ENCODE data around the gene C12orf60.

C12orf60 gene

DNA sequence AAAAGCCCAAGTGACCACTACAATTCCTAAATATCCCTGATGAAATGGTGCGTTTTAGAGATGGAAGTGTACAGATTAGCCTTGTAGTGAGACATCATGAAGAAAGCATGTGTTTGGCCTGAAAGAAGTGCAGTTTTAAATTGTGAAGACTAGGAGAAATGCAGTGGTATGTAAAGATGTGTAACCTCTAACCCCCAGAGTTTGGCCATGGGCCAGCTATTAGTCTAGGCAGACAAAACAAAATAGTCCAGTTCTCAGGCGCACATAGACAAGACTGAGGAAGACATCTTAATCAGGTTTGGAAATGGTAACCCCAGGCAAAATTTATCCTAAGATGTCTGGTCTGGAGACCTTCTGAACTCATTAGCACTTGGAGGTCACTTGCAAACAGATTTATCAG is 23.6 kb upstream of the C12orf60 start:
- no peaks in the 10 kb centered on the region for H3K9me3 ChIP-seq (ENCODE audit: control insufficient read depth, insufficient read depth, low read depth, low read length)
- CTCF ChIA-PET: no interaction called here
- POLR2A ChIA-PET: no interaction called here
- TF ChIP-seq ZNF530 (tag by site-specific recombination; IDR thresholded peaks at IDR 0.05; ENCODE audit: low read depth) (no peak), ZNF311 (tag by site-specific recombination; IDR thresholded peaks at IDR 0.05; ENCODE audit: borderline replicate concordance) (no peak), ZSCAN18 (tag by site-specific recombination; IDR thresholded peaks at IDR 0.05) (no peak), SP3 (tag by site-specific recombination; IDR thresholded peaks at IDR 0.05) (no peak), ZNF114 (tag by site-specific recombination; IDR thresholded peaks at IDR 0.05) (no peak), ZNF433 (tag by site-specific recombination; IDR thresholded peaks at IDR 0.05; ENCODE audit: low read depth) (no peak), ZNF544 (tag by site-specific recombination; IDR thresholded peaks at IDR 0.05) (no peak), ZNF132 (tag by site-specific recombination; IDR thresholded peaks at IDR 0.05; ENCODE audit: borderline replicate concordance) (no peak), ZNF561 (tag by site-specific recombination; IDR thresholded peaks at IDR 0.05; ENCODE audit: borderline replicate concordance) (no peak), ZNF146 (tag by site-specific recombination; IDR thresholded peaks at IDR 0.05) (no peak), ZBTB7A (tag by site-specific recombination; IDR thresholded peaks at IDR 0.05; ENCODE audit: low read depth) (no peak), SALL2 (tag by site-specific recombination; IDR thresholded peaks at IDR 0.05; ENCODE audit: borderline replicate concordance) (no peak), ZNF221 (tag by site-specific recombination; IDR thresholded peaks at IDR 0.05; ENCODE audit: borderline replicate concordance) (no peak), ZNF837 (tag by site-specific recombination; IDR thresholded peaks at IDR 0.05) (no peak), ZNF791 (tag by site-specific recombination; IDR thresholded peaks at IDR 0.05) (no peak), YY2 (tag by site-specific recombination; IDR thresholded peaks at IDR 0.05) (no peak), ZNF473 (tag by site-specific recombination; IDR thresholded peaks at IDR 0.05) (no peak), ZNF398 (tag by site-specific recombination; IDR thresholded peaks at IDR 0.05) (no peak)
- TF ChIP-seq, protein P1, sequence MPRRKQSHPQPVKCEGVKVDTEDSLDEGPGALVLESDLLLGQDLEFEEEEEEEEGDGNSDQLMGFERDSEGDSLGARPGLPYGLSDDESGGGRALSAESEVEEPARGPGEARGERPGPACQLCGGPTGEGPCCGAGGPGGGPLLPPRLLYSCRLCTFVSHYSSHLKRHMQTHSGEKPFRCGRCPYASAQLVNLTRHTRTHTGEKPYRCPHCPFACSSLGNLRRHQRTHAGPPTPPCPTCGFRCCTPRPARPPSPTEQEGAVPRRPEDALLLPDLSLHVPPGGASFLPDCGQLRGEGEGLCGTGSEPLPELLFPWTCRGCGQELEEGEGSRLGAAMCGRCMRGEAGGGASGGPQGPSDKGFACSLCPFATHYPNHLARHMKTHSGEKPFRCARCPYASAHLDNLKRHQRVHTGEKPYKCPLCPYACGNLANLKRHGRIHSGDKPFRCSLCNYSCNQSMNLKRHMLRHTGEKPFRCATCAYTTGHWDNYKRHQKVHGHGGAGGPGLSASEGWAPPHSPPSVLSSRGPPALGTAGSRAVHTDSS (tag by site-specific recombination; IDR thresholded peaks at IDR 0.05): no peak
- H3K4me3 ChIP-seq (ENCODE audit: low read depth, low read length): no peak overlapping the region
- H3K27ac ChIP-seq (ENCODE audit: extremely low read depth, low read depth, low read length): no peak overlapping the region
- H3K36me3 ChIP-seq (ENCODE audit: control insufficient read depth in 2 of 2, insufficient read depth in 1 of 2, low read length in 2 of 2): peaks cover 0 to 9% of the 10 kb centered on the region in 2 experiments; a peak in 1 of 3 replicates
- peaks cover 7% of the 10 kb centered on the region; the same call in 1 of the 2 replicates for H3K4me1 ChIP-seq (ENCODE audit: control insufficient read depth, insufficient read depth, low read length)

GRCh38 chr12:14780859-14781258 is 22.6 kb upstream of the C12orf60 start:
- H3K9me3 ChIP-seq (ENCODE audit: control insufficient read depth, insufficient read depth, low read depth, low read length): no peaks in the 10 kb centered on the region
- H3K4me3 ChIP-seq (ENCODE audit: low read depth, low read length): no peak overlapping the region
- ChIA-PET CTCF (no interaction called here), POLR2A (interaction anchor here (2.0 kb wide), 2 partner anchors 10 to 11 kb away, joined by 6 to 8 read pairs; a partner anchor contains a TSS)
- H3K36me3 ChIP-seq (ENCODE audit: control insufficient read depth in 2 of 2, insufficient read depth in 1 of 2, low read length in 2 of 2): peaks cover 1 to 20% of the 10 kb centered on the region in 2 experiments; a peak in 2 of 3 replicates
- no peak for TF ChIP-seq ZNF529 (tag by site-specific recombination; IDR thresholded peaks at IDR 0.05; ENCODE audit: insufficient replicate concordance)
- TF ChIP-seq ZNF24 (tag by site-specific recombination; IDR thresholded peaks at IDR 0.05): no peak
- TF ChIP-seq ZNF311 (tag by site-specific recombination; IDR thresholded peaks at IDR 0.05; ENCODE audit: borderline replicate concordance): no peak
- TF ChIP-seq ZNF350 (tag by site-specific recombination; IDR thresholded peaks at IDR 0.05): no peak
- no peak for TF ChIP-seq KLF1 (tag by site-specific recombination; IDR thresholded peaks at IDR 0.05)
- TF ChIP-seq GLI2 (tag by site-specific recombination; IDR thresholded peaks at IDR 0.05; ENCODE audit: borderline replicate concordance, low read depth): no peak
- H3K27ac ChIP-seq (ENCODE audit: extremely low read depth, low read depth, low read length): no peak overlapping the region
- H3K4me1 ChIP-seq (ENCODE audit: control insufficient read depth, insufficient read depth, low read length): peaks cover 7% of the 10 kb centered on the region; the same call in 1 of the 2 replicates
